Activated CD8-positive, alpha-beta T cell treated with anti-CD3 and anti-CD28 coated beads for 36 hours (primary cell): Measurements from ENCODE around the gene BORCS5. TPM values are rescaled to one million over a fixed set of nuclear protein-coding genes. Genes with fewer than 3 reads are reported as not detected.

Experiments used
- ATAC-seq: fragments of 200-7000 bp; cut with Tn5 transposase; one replicate; pipeline ENCODE4 v1.10.0; 2021; ENCODE audit warnings: mild to moderate bottlenecking, moderate library complexity
- CTCF ChIA-PET: fragments of 350-600 bp; sonication (Branson Sonifier 250); formaldehyde crosslinking; loops from one replicate; lab custom pipeline; 2021; ENCODE audit warnings: antibody characterized with exemption; lab: Charles Lee
- POLR2A ChIA-PET: fragments of 350-600 bp; sonication (Branson Sonifier 250); formaldehyde crosslinking; loops from one replicate; lab custom pipeline; 2021; ENCODE audit warnings: antibody characterized with exemption; lab: Charles Lee
- DNase-seq: peaks from one replicate; pipeline ENCODE4 v3.0.0-alpha.2; 2020
- H3K27ac Mint-ChIP-seq: one replicate; pipeline ENCODE4 v1.8.0; 2021; ENCODE audit warnings: mild to moderate bottlenecking, mixed read lengths
- H3K27me3 Mint-ChIP-seq: one replicate; pipeline ENCODE4 v1.8.0; 2021; ENCODE audit warnings: mixed read lengths
- H3K36me3 Mint-ChIP-seq: one replicate; pipeline ENCODE4 v1.8.0; 2021; ENCODE audit warnings: low read depth, mixed read lengths
- H3K4me1 Mint-ChIP-seq: one replicate; pipeline ENCODE4 v1.8.0; 2021; ENCODE audit warnings: low read depth, mixed read lengths
- H3K4me3 Mint-ChIP-seq: one replicate; pipeline ENCODE4 v1.8.0; 2021; ENCODE audit warnings: mild to moderate bottlenecking, moderate library complexity, mixed read lengths
- H3K9me3 Mint-ChIP-seq: one replicate; pipeline ENCODE4 v1.8.0; 2021; ENCODE audit warnings: mixed read lengths
- intact Hi-C: fragments of 100-400 bp; cut with micrococcal nuclease; formaldehyde crosslinking; loops from one replicate; pipeline ENCODE4 v1.10.0; 2022
- total RNA-seq, 2 experiments: library from RNA; stranded (reverse); gene quantifications; one replicate each; pipeline ENCODE4 v1.2.3, GENCODE V29; 2021
- TF ChIP-seq, protein P1 (sequence below): fragments of 200-600 bp; IDR thresholded peaks from one replicate; pipeline ENCODE4 v1.8.0; 2022; ENCODE audit warnings: antibody characterized with exemption, mild to moderate bottlenecking

The BORCS5 gene
- total RNA-seq, 2 experiments from 2014 or later, result 31.5 to 32.9 TPM

DNA sequence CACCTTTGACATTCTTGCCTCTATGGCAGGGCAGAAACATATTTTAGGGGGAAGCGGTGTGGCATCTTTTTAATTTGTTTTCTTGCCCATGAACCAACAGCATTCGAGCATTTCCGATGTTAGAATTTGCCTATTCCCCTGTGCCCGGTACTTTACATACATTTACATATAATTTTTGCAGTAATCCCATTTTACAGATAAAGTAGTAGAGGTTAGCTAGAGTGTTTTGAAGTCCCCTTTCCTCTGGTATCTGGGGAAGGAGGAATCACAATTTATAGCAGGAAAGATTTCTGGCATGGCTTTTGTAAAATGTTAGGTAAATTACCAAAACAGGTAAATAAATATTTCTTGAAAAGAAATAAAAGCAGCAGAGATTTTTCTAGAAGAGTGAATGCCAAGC lies 1.6 kb downstream of the BORCS5 start:
- Mint-ChIP-seq H3K4me1 (peaks cover 31% of the 10 kb centered on the region), H3K4me3 (peak overlapping the region; percentile 91), H3K27ac (peak overlapping the region; percentile 95), H3K9me3 (no peaks in the 10 kb centered on the region), H3K36me3 (peaks cover 14% of the 10 kb centered on the region), H3K27me3 (no peaks in the 10 kb centered on the region)
- intact Hi-C loops, result no loop called here
- DNase-seq (no peak), ATAC-seq (no peak)
- POLR2A ChIA-PET, result interaction anchor here (0.7 to 3.7 kb wide), 13 partner anchors 8 to 367 kb away, joined by 3 to 34 read pairs (median 5); partner anchors contain the start of gene CDKN1B
- CTCF ChIA-PET, result interaction anchor here (1.1 to 3.2 kb wide), 12 partner anchors 8 to 378 kb away, joined by 3 to 19 read pairs (median 5); partner anchors contain the start of gene MANSC1
- TF ChIP-seq, protein P1, sequence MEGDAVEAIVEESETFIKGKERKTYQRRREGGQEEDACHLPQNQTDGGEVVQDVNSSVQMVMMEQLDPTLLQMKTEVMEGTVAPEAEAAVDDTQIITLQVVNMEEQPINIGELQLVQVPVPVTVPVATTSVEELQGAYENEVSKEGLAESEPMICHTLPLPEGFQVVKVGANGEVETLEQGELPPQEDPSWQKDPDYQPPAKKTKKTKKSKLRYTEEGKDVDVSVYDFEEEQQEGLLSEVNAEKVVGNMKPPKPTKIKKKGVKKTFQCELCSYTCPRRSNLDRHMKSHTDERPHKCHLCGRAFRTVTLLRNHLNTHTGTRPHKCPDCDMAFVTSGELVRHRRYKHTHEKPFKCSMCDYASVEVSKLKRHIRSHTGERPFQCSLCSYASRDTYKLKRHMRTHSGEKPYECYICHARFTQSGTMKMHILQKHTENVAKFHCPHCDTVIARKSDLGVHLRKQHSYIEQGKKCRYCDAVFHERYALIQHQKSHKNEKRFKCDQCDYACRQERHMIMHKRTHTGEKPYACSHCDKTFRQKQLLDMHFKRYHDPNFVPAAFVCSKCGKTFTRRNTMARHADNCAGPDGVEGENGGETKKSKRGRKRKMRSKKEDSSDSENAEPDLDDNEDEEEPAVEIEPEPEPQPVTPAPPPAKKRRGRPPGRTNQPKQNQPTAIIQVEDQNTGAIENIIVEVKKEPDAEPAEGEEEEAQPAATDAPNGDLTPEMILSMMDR, result no peak

DNA sequence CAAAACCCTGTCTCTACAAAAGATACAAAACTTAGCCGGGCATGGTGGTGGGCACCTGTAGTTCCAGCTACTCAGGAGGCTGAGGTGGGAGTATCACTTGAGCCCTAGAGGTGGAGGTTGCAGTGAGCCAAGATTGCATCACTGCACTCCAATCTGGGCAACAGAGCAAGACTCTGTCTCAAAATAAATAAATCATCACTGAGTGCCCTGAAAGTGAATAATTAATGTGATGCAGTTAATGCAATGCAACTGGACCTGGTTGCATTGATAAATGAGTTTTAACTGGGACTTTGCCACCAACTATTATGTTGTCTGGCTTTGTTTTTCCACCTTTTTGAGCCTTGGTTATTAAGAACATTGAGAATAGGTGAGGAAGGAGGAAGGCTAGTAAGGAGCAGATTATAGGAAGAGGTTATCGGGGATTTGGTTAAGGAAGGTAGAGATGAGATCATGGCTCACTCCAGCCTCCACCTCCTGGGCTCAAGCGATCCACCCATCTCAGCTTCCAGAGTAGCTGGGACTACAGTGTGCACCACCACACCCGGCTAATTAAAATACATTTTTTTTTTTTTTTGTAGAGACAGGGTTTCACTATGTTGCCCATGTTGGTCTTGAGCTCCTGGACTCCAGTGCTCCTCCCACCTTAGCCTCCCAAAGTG lies 8.0 kb downstream of the BORCS5 start:
- ATAC-seq, result no peak
- Mint-ChIP-seq H3K27ac (peak overlapping the region; percentile 18), H3K4me3 (no peak overlapping the region), H3K36me3 (peaks cover 50% of the 10 kb centered on the region), H3K4me1 (peaks cover 42% of the 10 kb centered on the region), H3K9me3 (no peaks in the 10 kb centered on the region), H3K27me3 (no peaks in the 10 kb centered on the region)
- TF ChIP-seq, protein P1, result no peak
- no peak for DNase-seq
- intact Hi-C loops, result no loop called here
- POLR2A ChIA-PET, result interaction anchor here (1.2 to 3.8 kb wide), 2 partner anchors 7 to 227 kb away, joined by 3 to 18 read pairs; partner anchors contain the start of gene BORCS5
- CTCF ChIA-PET, result interaction anchor here (0.6 to 5.8 kb wide), 5 partner anchors 8 to 72 kb away, joined by 3 to 34 read pairs (median 4); partner anchors contain the start of gene BORCS5

DNA sequence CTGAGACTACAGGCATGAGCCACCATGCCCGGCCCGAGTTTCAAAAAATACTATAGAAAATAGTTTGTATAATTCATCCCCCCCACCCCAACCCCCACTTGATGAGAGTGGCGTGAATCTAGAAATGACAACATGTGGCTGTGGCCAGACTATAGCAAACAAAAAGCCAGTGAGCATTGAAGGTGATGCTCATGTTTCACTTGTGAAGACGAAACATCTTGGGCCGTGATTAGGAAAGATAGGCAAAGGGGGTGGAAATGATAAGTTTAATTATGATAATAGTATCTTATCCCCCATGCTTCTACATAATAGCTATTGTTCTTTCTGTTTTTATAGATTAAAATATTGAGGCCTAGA lies 8.5 kb downstream of the BORCS5 start:
- H3K9me3 Mint-ChIP-seq, result no peaks in the 10 kb centered on the region
- CTCF ChIA-PET, result interaction anchor here (0.6 to 5.8 kb wide), 5 partner anchors 8 to 71 kb away, joined by 3 to 34 read pairs (median 4); partner anchors contain the start of gene BORCS5
- peak overlapping the region; percentile 54 for H3K27ac Mint-ChIP-seq
- no peak overlapping the region for H3K4me3 Mint-ChIP-seq
- DNase-seq (no peak), ATAC-seq (peak; percentile 42)
- H3K4me1 Mint-ChIP-seq, result peaks cover 42% of the 10 kb centered on the region
- H3K27me3 Mint-ChIP-seq, result no peaks in the 10 kb centered on the region
- POLR2A ChIA-PET, result interaction anchor here (1.0 to 3.8 kb wide), 2 partner anchors 7 to 276 kb away, joined by 3 to 18 read pairs; partner anchors contain the start of gene BORCS5
- peaks cover 50% of the 10 kb centered on the region for H3K36me3 Mint-ChIP-seq
- TF ChIP-seq, protein P1, result no peak
- intact Hi-C loops, result no loop called here

DNA sequence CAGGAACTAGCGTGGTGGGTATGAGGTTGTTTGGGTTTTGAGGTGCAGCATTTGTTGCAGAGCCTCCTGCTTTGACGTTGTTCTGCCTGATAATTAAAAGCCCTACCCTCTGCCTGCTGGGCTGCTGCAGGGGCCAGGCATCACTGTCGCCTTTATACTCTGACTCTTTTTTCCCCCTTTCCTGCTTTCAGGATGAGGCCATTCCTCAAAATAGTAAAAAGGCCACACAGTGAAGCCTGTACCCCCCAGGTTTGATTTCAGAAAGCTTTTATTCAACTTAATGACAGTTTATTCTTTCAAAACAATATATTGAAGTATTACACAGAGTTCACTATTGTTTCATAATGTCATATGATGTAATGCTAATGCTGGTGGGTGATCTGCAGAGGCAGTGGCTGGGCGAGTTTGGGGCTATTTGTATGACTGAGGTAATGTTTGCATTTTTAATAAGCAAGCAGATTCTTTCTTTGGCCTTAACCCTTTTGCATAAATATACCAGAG lies 9.1 kb downstream of the BORCS5 start:
- ChIA-PET CTCF (interaction anchor here (1.0 to 5.8 kb wide), 6 partner anchors 9 to 300 kb away, joined by 3 to 34 read pairs (median 4); partner anchors contain the start of genes BORCS5 and DUSP16), POLR2A (interaction anchor here (1.0 to 3.8 kb wide), 2 partner anchors 8 to 275 kb away, joined by 3 to 18 read pairs; partner anchors contain the start of gene BORCS5)
- H3K27me3 Mint-ChIP-seq, result no peaks in the 10 kb centered on the region
- peaks cover 42% of the 10 kb centered on the region for H3K4me1 Mint-ChIP-seq
- no peaks in the 10 kb centered on the region for H3K9me3 Mint-ChIP-seq
- DNase-seq (no peak), ATAC-seq (peak; percentile 53)
- peaks cover 50% of the 10 kb centered on the region for H3K36me3 Mint-ChIP-seq
- peak overlapping the region; percentile 54 for H3K27ac Mint-ChIP-seq
- H3K4me3 Mint-ChIP-seq, result no peak overlapping the region
- TF ChIP-seq, protein P1, result no peak
- intact Hi-C loops, result no loop called here
